Calu3 (cell line): ENCODE results near the gene CZIB. TPM values are rescaled to one million over a fixed set of nuclear protein-coding genes. Genes with fewer than 3 reads are reported as not detected.

Experiments used
- BruUV-seq: library from RNA; stranded (reverse); fragments of 400-500 nt; replicated peaks from 2 replicates; lab custom pipeline; 2021; lab: Mats Ljungman, UMichigan
- CTCF ChIA-PET: fragments of 300-600 bp; sonication (Branson Sonifier 250); formaldehyde crosslinking; loops from one replicate; lab custom pipeline; 2022; ENCODE audit warnings: antibody characterized with exemption; lab: Charles Lee
- DNase-seq: peaks from one replicate; pipeline ENCODE4 v3.0.0; 2022
- H3K27ac Mint-ChIP-seq: one replicate; pipeline ENCODE4 v1.8.0; 2022; ENCODE audit warnings: mixed read lengths; ENCODE audit not compliant: unreplicated experiment
- H3K27me3 Mint-ChIP-seq: one replicate; pipeline ENCODE4 v1.8.0; 2022; ENCODE audit warnings: mixed read lengths; ENCODE audit not compliant: unreplicated experiment
- H3K36me3 Mint-ChIP-seq: one replicate; pipeline ENCODE4 v1.8.0; 2022; ENCODE audit warnings: mild to moderate bottlenecking, moderate library complexity, mixed read lengths; ENCODE audit not compliant: insufficient read depth, unreplicated experiment
- H3K4me1 Mint-ChIP-seq: one replicate; pipeline ENCODE4 v1.8.0; 2022; ENCODE audit warnings: mild to moderate bottlenecking, low read depth, mixed read lengths; ENCODE audit not compliant: unreplicated experiment
- H3K4me3 Mint-ChIP-seq: one replicate; pipeline ENCODE4 v1.8.0; 2022; ENCODE audit warnings: mild to moderate bottlenecking, low read depth, moderate library complexity, mixed read lengths; ENCODE audit not compliant: unreplicated experiment
- H3K9me3 Mint-ChIP-seq: one replicate; pipeline ENCODE4 v1.8.0; 2022; ENCODE audit warnings: low read depth, mixed read lengths; ENCODE audit not compliant: unreplicated experiment
- CTCF ChIP-seq: fragments of 200-600 bp; IDR thresholded peaks from one replicate; pipeline ENCODE4 v1.8.0; 2022; ENCODE audit warnings: antibody characterized with exemption; ENCODE audit not compliant: unreplicated experiment
- intact Hi-C: fragments of 100-400 bp; cut with micrococcal nuclease; formaldehyde crosslinking; loops from one replicate; pipeline ENCODE4 v1.10.0; 2022; ENCODE audit not compliant: unreplicated experiment
- total RNA-seq: library from RNA; stranded (reverse); gene quantifications from 2 replicates; pipeline ENCODE4 v1.2.3, GENCODE V29; 2022

Gene CZIB
- total RNA-seq, 1 experiment from 2014 or later, result 34.1 TPM

GRCh38 chr1:53182716-53183094 lies 37.7 kb downstream of the CZIB start:
- H3K36me3 Mint-ChIP-seq, result no peaks in the 10 kb centered on the region
- BruUV-seq, result no TSS peak
- no peak overlapping the region for H3K27ac Mint-ChIP-seq
- intact Hi-C loops, result loop anchor here (2.0 to 10.0 kb wide), 4 partner anchors 168 to 482 kb away; partner anchors contain the start of gene ECHDC2
- no peaks in the 10 kb centered on the region for H3K9me3 Mint-ChIP-seq
- H3K27me3 Mint-ChIP-seq, result peaks cover 16% of the 10 kb centered on the region
- no peak overlapping the region for H3K4me3 Mint-ChIP-seq
- no peaks in the 10 kb centered on the region for H3K4me1 Mint-ChIP-seq
- CTCF ChIA-PET, result interaction anchor here (0.7 to 1.0 kb wide), 2 partner anchors 37 to 38 kb away, joined by 3 read pairs; no protein-coding TSS in a partner anchor
- no peak for TF ChIP-seq CTCF
- no peak for DNase-seq

- peak; percentile 84 for DNase-seq
Measured at GRCh38 chr1:53182111-53182593, 38.3 kb downstream of the CZIB start.

GRCh38 chr1:53180951-53181350 lies 39.5 kb downstream of the CZIB start:
- H3K27ac Mint-ChIP-seq, result no peak overlapping the region
- H3K4me1 Mint-ChIP-seq, result peaks cover 15% of the 10 kb centered on the region
- CTCF ChIA-PET, result no interaction called here
- intact Hi-C loops, result loop anchor here (5.0 to 10.0 kb wide), 2 partner anchors 166 to 259 kb away; partner anchors contain the start of gene ECHDC2
- no peaks in the 10 kb centered on the region for H3K9me3 Mint-ChIP-seq
- DNase-seq, result no peak
- BruUV-seq, result no TSS peak
- no peaks in the 10 kb centered on the region for H3K27me3 Mint-ChIP-seq
- TF ChIP-seq CTCF, result no peak
- no peak overlapping the region for H3K4me3 Mint-ChIP-seq
- no peaks in the 10 kb centered on the region for H3K36me3 Mint-ChIP-seq

More at GRCh38 chr1:53182111-53182593, 38.3 kb downstream of the CZIB start:
- peaks cover 11% of the 10 kb centered on the region for H3K27me3 Mint-ChIP-seq
- H3K4me3 Mint-ChIP-seq, result no peak overlapping the region
- H3K4me1 Mint-ChIP-seq, result peaks cover 3% of the 10 kb centered on the region
- no TSS peak for BruUV-seq
- TF ChIP-seq CTCF, result peak; percentile 80
- H3K27ac Mint-ChIP-seq, result no peak overlapping the region
- no peaks in the 10 kb centered on the region for H3K36me3 Mint-ChIP-seq
- no peaks in the 10 kb centered on the region for H3K9me3 Mint-ChIP-seq
- intact Hi-C loops, result loop anchor here (2.0 to 10.0 kb wide), 4 partner anchors 167 to 481 kb away; partner anchors contain the start of gene ECHDC2
- CTCF ChIA-PET, result interaction anchor here (0.7 to 1.0 kb wide), 3 partner anchors 27 to 37 kb away, joined by 3 read pairs; no protein-coding TSS in a partner anchor

- intact Hi-C loops, result loop anchor here (5.0 to 10.0 kb wide), 2 partner anchors 165 to 258 kb away; partner anchors contain the start of gene ECHDC2
- H3K27ac Mint-ChIP-seq, result no peak overlapping the region
- no peak for TF ChIP-seq CTCF
- BruUV-seq, result no TSS peak
- CTCF ChIA-PET, result interaction anchor here (0.6 kb wide), 1 partner anchor 1511 kb away, joined by 11 read pairs; no protein-coding TSS in a partner anchor
- H3K4me3 Mint-ChIP-seq, result no peak overlapping the region
- no peaks in the 10 kb centered on the region for H3K36me3 Mint-ChIP-seq
- DNase-seq, result no peak
- H3K9me3 Mint-ChIP-seq, result no peaks in the 10 kb centered on the region
- peaks cover 22% of the 10 kb centered on the region for H3K4me1 Mint-ChIP-seq
- H3K27me3 Mint-ChIP-seq, result no peaks in the 10 kb centered on the region
Measured at GRCh38 chr1:53180226-53180625, 40.2 kb downstream of the CZIB start.
